ENCODE measurements around the gene SUPT3H.

DNA sequence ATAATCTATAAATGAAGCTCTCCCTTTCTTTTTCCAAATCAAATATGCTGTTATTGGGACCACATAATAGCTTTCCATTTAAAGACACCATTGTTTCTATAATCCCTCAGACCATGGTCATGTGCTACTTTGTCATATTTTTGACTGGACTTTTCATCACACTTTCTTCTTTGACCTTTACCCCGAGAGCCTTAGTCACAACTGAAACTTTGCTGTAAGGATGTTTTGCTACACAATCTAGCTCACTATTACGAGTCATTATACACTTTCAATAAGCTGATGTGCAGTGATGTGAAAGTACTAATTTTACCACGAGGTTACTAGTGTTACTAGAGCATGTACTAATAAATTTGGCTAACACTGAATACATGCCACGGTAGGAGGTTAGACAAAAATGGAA, 416.8 kb downstream of the SUPT3H start:
- TF ChIP-seq, protein P1, sequence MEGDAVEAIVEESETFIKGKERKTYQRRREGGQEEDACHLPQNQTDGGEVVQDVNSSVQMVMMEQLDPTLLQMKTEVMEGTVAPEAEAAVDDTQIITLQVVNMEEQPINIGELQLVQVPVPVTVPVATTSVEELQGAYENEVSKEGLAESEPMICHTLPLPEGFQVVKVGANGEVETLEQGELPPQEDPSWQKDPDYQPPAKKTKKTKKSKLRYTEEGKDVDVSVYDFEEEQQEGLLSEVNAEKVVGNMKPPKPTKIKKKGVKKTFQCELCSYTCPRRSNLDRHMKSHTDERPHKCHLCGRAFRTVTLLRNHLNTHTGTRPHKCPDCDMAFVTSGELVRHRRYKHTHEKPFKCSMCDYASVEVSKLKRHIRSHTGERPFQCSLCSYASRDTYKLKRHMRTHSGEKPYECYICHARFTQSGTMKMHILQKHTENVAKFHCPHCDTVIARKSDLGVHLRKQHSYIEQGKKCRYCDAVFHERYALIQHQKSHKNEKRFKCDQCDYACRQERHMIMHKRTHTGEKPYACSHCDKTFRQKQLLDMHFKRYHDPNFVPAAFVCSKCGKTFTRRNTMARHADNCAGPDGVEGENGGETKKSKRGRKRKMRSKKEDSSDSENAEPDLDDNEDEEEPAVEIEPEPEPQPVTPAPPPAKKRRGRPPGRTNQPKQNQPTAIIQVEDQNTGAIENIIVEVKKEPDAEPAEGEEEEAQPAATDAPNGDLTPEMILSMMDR (IDR thresholded peaks at IDR 0.05) = no peak
- no peak for TF ChIP-seq POLR2A (IDR thresholded peaks at IDR 0.05)
